Endothelial cell of umbilical vein (primary cell): ENCODE measurements around the gene C10orf71. TPM values are rescaled to one million over a fixed set of nuclear protein-coding genes. Genes with fewer than 3 reads are reported as not detected.

ENCODE experiments used
- BruUV-seq: library from RNA; stranded (reverse); fragments of 400-500 nt; replicated peaks from 2 replicates; lab custom pipeline; 2021; lab: Mats Ljungman, UMichigan
- CTCF ChIA-PET: fragments of 300-600, 350-600 bp; sonication (Branson Sonifier 250); formaldehyde crosslinking; loops from one replicate; lab custom pipeline; 2021; ENCODE audit warnings: antibody characterized with exemption, inconsistent platforms; lab: Charles Lee
- POLR2A ChIA-PET: fragments of 300-600, 350-600 bp; sonication (Branson Sonifier 250); formaldehyde crosslinking; loops from one replicate; lab custom pipeline; 2021; ENCODE audit warnings: antibody characterized with exemption, inconsistent platforms; lab: Charles Lee
- DNase-seq: peaks from one replicate; pipeline ENCODE4 v3.0.0-alpha.2; 2011; ENCODE audit warnings: low read depth, low spot score
- FAIRE-seq: peaks from 2 replicates; lab custom pipeline; 2011; peaks lifted over from hg19 to GRCh38; lab: Jason Lieb, UNC
- H2AFZ ChIP-seq: 2 replicates; pipeline ENCODE4 v1.6.0; 2012; ENCODE audit warnings: low read depth, low read length, control low read depth, inconsistent platforms
- H3K27ac ChIP-seq: 2 replicates; pipeline ENCODE4 v1.5.1; 2011; ENCODE audit warnings: low read depth, mild to moderate bottlenecking, control low read depth, low read length, moderate library complexity; ENCODE audit not compliant: insufficient read depth
- H3K27me3 ChIP-seq, 2 experiments: 2 replicates each; pipeline versions ENCODE4 v1.6.0 to v1.6.1; 2011; ENCODE audit warnings: low read length in 2 of 2, mixed read lengths in 1 of 2; ENCODE audit not compliant: control insufficient read depth in 2 of 2, insufficient read depth in 2 of 2
- H3K36me3 ChIP-seq, 2 experiments: 2 replicates in 1 of 2; 3 replicates in 1 of 2; pipeline ENCODE4 v1.5.1; 2011; ENCODE audit warnings: low read length in 2 of 2, mild to moderate bottlenecking in 1 of 2, moderate library complexity in 1 of 2; ENCODE audit not compliant: control insufficient read depth in 2 of 2, insufficient read depth in 2 of 2; ENCODE audit errors: extremely low read depth in 1 of 2
- H3K4me1 ChIP-seq: 3 replicates; pipeline ENCODE4 v1.5.1; 2011; ENCODE audit warnings: mild to moderate bottlenecking, low read length; ENCODE audit not compliant: control insufficient read depth, insufficient read depth; ENCODE audit errors: extremely low read depth
- H3K4me2 ChIP-seq: 2 replicates; pipeline ENCODE4 v1.6.1; 2011; ENCODE audit warnings: low read length, control low read depth, mixed read lengths; ENCODE audit not compliant: insufficient read depth
- H3K4me3 ChIP-seq, 3 experiments: fragments of 200-600 bp in 1 of 3; sonication (generic), shearing (Covaris generic) in 1 of 3; replicated peaks in 1 of 3; 2 replicates each; pipeline ENCODE4 v1.5.1; 2011 to 2016; ENCODE audit warnings: control low read depth in 3 of 3, low read length in 3 of 3, mild to moderate bottlenecking in 2 of 3, inconsistent platforms in 1 of 3, low read depth in 1 of 3, moderate library complexity in 1 of 3; ENCODE audit not compliant: insufficient read depth in 1 of 3
- H3K79me2 ChIP-seq: 2 replicates; pipeline ENCODE4 v1.6.0; 2012; ENCODE audit warnings: low read length, inconsistent platforms; ENCODE audit not compliant: control insufficient read depth, insufficient read depth
- H3K9ac ChIP-seq: replicated peaks from 2 replicates; pipeline ENCODE3; 2011; ENCODE audit warnings: low read length, control low read depth; ENCODE audit not compliant: insufficient read depth; ENCODE audit errors: extremely low read depth
- H3K9me1 ChIP-seq: replicated peaks from 3 replicates; pipeline ENCODE4 v1.6.0; 2011; ENCODE audit warnings: mild to moderate bottlenecking, low read length; ENCODE audit not compliant: control insufficient read depth, insufficient read depth; ENCODE audit errors: extremely low read depth
- H3K9me3 ChIP-seq: replicated peaks from 2 replicates; pipeline ENCODE4 v1.5.1; 2012; ENCODE audit warnings: low read length, inconsistent platforms; ENCODE audit not compliant: control insufficient read depth, insufficient read depth
- H4K20me1 ChIP-seq: replicated peaks from 2 replicates; pipeline ENCODE3; 2011; ENCODE audit warnings: mild to moderate bottlenecking, low read length; ENCODE audit not compliant: control insufficient read depth, insufficient read depth; ENCODE audit errors: extremely low read depth
- EZH2 ChIP-seq: IDR thresholded peaks from 2 replicates; pipeline ENCODE4 v1.6.1; 2012; ENCODE audit warnings: borderline replicate concordance, low read depth, mild to moderate bottlenecking, moderate library complexity, low read length, inconsistent platforms; ENCODE audit not compliant: severe bottlenecking
- FOS ChIP-seq: IDR thresholded peaks from 2 replicates; pipeline ENCODE4 v1.6.1; 2011; ENCODE audit warnings: mild to moderate bottlenecking, low read length, moderate library complexity, borderline replicate concordance; ENCODE audit not compliant: insufficient read depth
- MYC ChIP-seq: IDR thresholded peaks from one replicate; pipeline ENCODE4 v1.6.1; 2011; ENCODE audit warnings: mild to moderate bottlenecking, low read depth, low read length
- POLR2AphosphoS5 ChIP-seq: IDR thresholded peaks from 2 replicates; pipeline ENCODE4 v1.6.1; 2012; ENCODE audit warnings: low read depth, mild to moderate bottlenecking, control low read depth, low read length, moderate library complexity; ENCODE audit not compliant: insufficient read depth
- dilution Hi-C: fragments of 300-500 bp; cut with MboI; formaldehyde crosslinking; loops from one replicate; pipeline ENCODE4 v1.15.0; 2019; ENCODE audit warnings: low sequenced_read_pairs; ENCODE audit not compliant: extremely low pct_ligation_motif_present
- intact Hi-C: fragments of 100-400 bp; cut with micrococcal nuclease; formaldehyde crosslinking; loops from one replicate; pipeline ENCODE4 v1.10.0; 2022
- polyA plus RNA-seq, 4 experiments: library from polyadenylated mRNA; depleted of rRNA in 3 of 4; stranded (reverse) in 3 of 4; unstranded in 1 of 4; fragments of >200 nt; gene quantifications; 2 replicates each; pipeline versions ENCODE4 v1.2.1 to v1.2.3, GENCODE V29; 2011 to 2012; ENCODE audit warnings: missing spikeins in 1 of 4
- total RNA-seq: library from RNA; stranded (reverse); gene quantifications from 2 replicates; pipeline ENCODE4 v1.2.3, GENCODE V29; 2021
- TF ChIP-seq, protein P1 (sequence below), 2 donors: IDR thresholded peaks; 1 replicate in 1 of 2; 2 replicates in 1 of 2; pipeline ENCODE4 v1.5.1; 2011; ENCODE audit warnings: low read length in 2 of 2, mild to moderate bottlenecking in 2 of 2, moderate library complexity in 2 of 2, control low read depth in 1 of 2, inconsistent platforms in 1 of 2, low read depth in 1 of 2; ENCODE audit not compliant: insufficient read depth in 1 of 2; ENCODE audit errors: extremely low read depth in 1 of 2
- TF ChIP-seq, protein P2 (sequence below): IDR thresholded peaks from 2 replicates; pipeline ENCODE4 v1.6.1; 2011; ENCODE audit not compliant: insufficient read depth, insufficient read length

Gene C10orf71
- total and polyA plus RNA-seq, 2 donors (not counting 3 experiments of a cell fraction or from before 2014, with no cell fraction given) = not detected

- BruUV-seq = no TSS peak
- no peak for FAIRE-seq
Measured at GRCh38 chr10:49334964-49335363, 36.0 kb downstream of the C10orf71 start.

More at GRCh38 chr10:49334964-49335363, 36.0 kb downstream of the C10orf71 start:
- DNase-seq = no peak
- H3K9me3 ChIP-seq = no peaks in the 10 kb centered on the region
- H3K9ac ChIP-seq = no peak overlapping the region
- H2AFZ ChIP-seq = no peak overlapping the region
- no peaks in the 10 kb centered on the region for H3K36me3 ChIP-seq
- H4K20me1 ChIP-seq = no peaks in the 10 kb centered on the region
- intact Hi-C loops = no loop called here
- H3K4me3 ChIP-seq = no peak overlapping the region
- no peaks in the 10 kb centered on the region for H3K4me1 ChIP-seq
- H3K9me1 ChIP-seq = no peaks in the 10 kb centered on the region
- CTCF ChIA-PET = no interaction called here
- no peak overlapping the region for H3K27ac ChIP-seq
- POLR2A ChIA-PET = no interaction called here
- dilution Hi-C loops = no loop called here
- H3K4me2 ChIP-seq = no peak overlapping the region
- TF ChIP-seq FOS (no peak), EZH2 (no peak), POLR2AphosphoS5 (no peak), MYC (no peak)
- TF ChIP-seq, protein P1, sequence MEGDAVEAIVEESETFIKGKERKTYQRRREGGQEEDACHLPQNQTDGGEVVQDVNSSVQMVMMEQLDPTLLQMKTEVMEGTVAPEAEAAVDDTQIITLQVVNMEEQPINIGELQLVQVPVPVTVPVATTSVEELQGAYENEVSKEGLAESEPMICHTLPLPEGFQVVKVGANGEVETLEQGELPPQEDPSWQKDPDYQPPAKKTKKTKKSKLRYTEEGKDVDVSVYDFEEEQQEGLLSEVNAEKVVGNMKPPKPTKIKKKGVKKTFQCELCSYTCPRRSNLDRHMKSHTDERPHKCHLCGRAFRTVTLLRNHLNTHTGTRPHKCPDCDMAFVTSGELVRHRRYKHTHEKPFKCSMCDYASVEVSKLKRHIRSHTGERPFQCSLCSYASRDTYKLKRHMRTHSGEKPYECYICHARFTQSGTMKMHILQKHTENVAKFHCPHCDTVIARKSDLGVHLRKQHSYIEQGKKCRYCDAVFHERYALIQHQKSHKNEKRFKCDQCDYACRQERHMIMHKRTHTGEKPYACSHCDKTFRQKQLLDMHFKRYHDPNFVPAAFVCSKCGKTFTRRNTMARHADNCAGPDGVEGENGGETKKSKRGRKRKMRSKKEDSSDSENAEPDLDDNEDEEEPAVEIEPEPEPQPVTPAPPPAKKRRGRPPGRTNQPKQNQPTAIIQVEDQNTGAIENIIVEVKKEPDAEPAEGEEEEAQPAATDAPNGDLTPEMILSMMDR (IDR thresholded peaks at IDR 0.05; ENCODE audit: extremely low read depth in 1 of 2, insufficient read depth in 1 of 2, low read depth in 1 of 2, low read length in 2 of 2) = no peak
- TF ChIP-seq, protein P2, sequence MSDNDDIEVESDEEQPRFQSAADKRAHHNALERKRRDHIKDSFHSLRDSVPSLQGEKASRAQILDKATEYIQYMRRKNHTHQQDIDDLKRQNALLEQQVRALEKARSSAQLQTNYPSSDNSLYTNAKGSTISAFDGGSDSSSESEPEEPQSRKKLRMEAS = no peak
- H3K79me2 ChIP-seq = no peaks in the 10 kb centered on the region
- no peaks in the 10 kb centered on the region for H3K27me3 ChIP-seq
